Activated CD8-positive, alpha-beta T cell treated with anti-CD3 and anti-CD28 coated beads, Interleukin-2, amount 10 ng/mL, durations not matched to agents 7 days and 5 days (primary cell): ENCODE measurements around the gene SEPHS2. TPM values are rescaled to one million over a fixed set of nuclear protein-coding genes. Genes with fewer than 3 reads are reported as not detected.
"Not testable (repeated sequence)": the region's sequence is repeated elsewhere in the genome, so short reads cannot be mapped to it uniquely, and the experiment has no call there.

Source experiments
- ATAC-seq: fragments of 150-1000 bp; cut with Tn5 transposase; one replicate; pipeline ENCODE4 v1.10.0; 2021; ENCODE audit warnings: moderate library complexity
- CTCF ChIA-PET: fragments of 350-600 bp; sonication (Branson Sonifier 250); formaldehyde crosslinking; loops from one replicate; lab custom pipeline; 2021; ENCODE audit warnings: antibody characterized with exemption; lab: Charles Lee
- POLR2A ChIA-PET: fragments of 350-600 bp; sonication (Branson Sonifier 250); formaldehyde crosslinking; loops from one replicate; lab custom pipeline; 2021; ENCODE audit warnings: antibody characterized with exemption; lab: Charles Lee
- DNase-seq: peaks from one replicate; pipeline ENCODE4 v3.0.0-alpha.2; 2020
- H3K27ac Mint-ChIP-seq: one replicate; pipeline ENCODE4 v1.8.0; 2021; ENCODE audit warnings: mild to moderate bottlenecking, mixed read lengths
- H3K27me3 Mint-ChIP-seq: one replicate; pipeline ENCODE4 v1.8.0; 2021; ENCODE audit warnings: low read depth, mixed read lengths
- H3K36me3 Mint-ChIP-seq: one replicate; pipeline ENCODE4 v1.8.0; 2021; ENCODE audit warnings: low read depth, mixed read lengths
- H3K4me1 Mint-ChIP-seq: one replicate; pipeline ENCODE4 v1.8.0; 2021; ENCODE audit warnings: low read depth, mixed read lengths
- H3K4me3 Mint-ChIP-seq: one replicate; pipeline ENCODE4 v1.8.0; 2021; ENCODE audit warnings: mild to moderate bottlenecking, mixed read lengths
- H3K9me3 Mint-ChIP-seq: one replicate; pipeline ENCODE4 v1.8.0; 2022; ENCODE audit warnings: mixed read lengths; ENCODE audit not compliant: insufficient read depth
- total RNA-seq, 2 experiments: library from RNA; stranded (reverse); gene quantifications; one replicate each; pipeline ENCODE4 v1.2.3, GENCODE V29; 2021

SEPHS2 gene
- total RNA-seq, 2 experiments from 2014 or later: 64.6 to 68.7 TPM

GRCh38 chr16:30470170-30470512 lies 24.5 kb upstream of the SEPHS2 start:
- Mint-ChIP-seq H3K4me1 (peaks cover 56% of the 10 kb centered on the region), H3K27me3 (no peaks in the 10 kb centered on the region)
- no peak for ATAC-seq

GRCh38 chr16:30464078-30464477 lies 18.4 kb upstream of the SEPHS2 start:
- no peak overlapping the region for H3K27ac Mint-ChIP-seq
- no peaks in the 10 kb centered on the region for H3K27me3 Mint-ChIP-seq
- H3K9me3 Mint-ChIP-seq: no peaks in the 10 kb centered on the region
- peaks cover 5% of the 10 kb centered on the region for H3K36me3 Mint-ChIP-seq
- CTCF ChIA-PET: interaction anchor here (0.8 to 1.0 kb wide), 2 partner anchors 13 to 34 kb away, joined by 3 to 4 read pairs; partner anchors contain the start of gene DCTPP1
- ATAC-seq: no peak
- no peak for DNase-seq
- H3K4me1 Mint-ChIP-seq: peaks cover 55% of the 10 kb centered on the region
- H3K4me3 Mint-ChIP-seq: no peak overlapping the region
- POLR2A ChIA-PET: interaction anchor here (0.6 kb wide), 1 partner anchor 34 kb away, joined by 5 read pairs; no protein-coding TSS in a partner anchor

More at GRCh38 chr16:30470170-30470512, 24.5 kb upstream of the SEPHS2 start:
- no peak for DNase-seq
- ChIA-PET POLR2A (interaction anchor here (0.8 to 7.7 kb wide), 3 partner anchors 13 to 41 kb away, joined by 3 to 206 read pairs (median 27); partner anchors contain the start of gene DCTPP1), CTCF (interaction anchor here (1.5 to 10.5 kb wide), 4 partner anchors 12 to 188 kb away, joined by 3 to 139 read pairs (median 54); partner anchors contain the start of genes DCTPP1, FBRS and SEPHS2)
- Mint-ChIP-seq H3K36me3 (peaks cover 24% of the 10 kb centered on the region), H3K4me3 (peak overlapping the region; percentile 15), H3K27ac (peak overlapping the region; percentile 96), H3K9me3 (no peaks in the 10 kb centered on the region)

GRCh38 chr16:30461426-30461825 lies 15.8 kb upstream of the SEPHS2 start:
- Mint-ChIP-seq H3K27ac (peak overlapping the region; percentile 39), H3K4me1 (peaks cover 72% of the 10 kb centered on the region)
- DNase-seq, H3K27me3 Mint-ChIP-seq, H3K9me3 Mint-ChIP-seq, H3K4me3 Mint-ChIP-seq, H3K36me3 Mint-ChIP-seq, ATAC-seq: not testable (repeated sequence)
- CTCF ChIA-PET: interaction anchor here (1.3 to 7.0 kb wide), 4 partner anchors 9 to 32 kb away, joined by 5 to 95 read pairs (median 9); partner anchors contain the start of genes DCTPP1 and ITGAL
- POLR2A ChIA-PET: interaction anchor here (2.3 to 9.2 kb wide), 2 partner anchors 9 to 19 kb away, joined by 5 to 206 read pairs; partner anchors contain the start of gene ITGAL

GRCh38 chr16:30459456-30459855 lies 13.8 kb upstream of the SEPHS2 start:
- H3K4me1 Mint-ChIP-seq: peaks cover 70% of the 10 kb centered on the region
- POLR2A ChIA-PET: interaction anchor here (0.7 to 9.2 kb wide), 13 partner anchors 10 to 102 kb away, joined by 3 to 206 read pairs (median 6); partner anchors contain the start of genes DCTPP1, ITGAL, SEPHS2 and SEPTIN1
- ATAC-seq (no peak), DNase-seq (no peak)
- peaks cover 8% of the 10 kb centered on the region for H3K36me3 Mint-ChIP-seq
- H3K9me3 Mint-ChIP-seq: no peaks in the 10 kb centered on the region
- H3K27ac Mint-ChIP-seq: peak overlapping the region; percentile 98
- peak overlapping the region; percentile 71 for H3K4me3 Mint-ChIP-seq
- CTCF ChIA-PET: interaction anchor here (1.3 to 7.0 kb wide), 7 partner anchors 11 to 77 kb away, joined by 4 to 95 read pairs (median 21); partner anchors contain the start of genes DCTPP1, ITGAL and SEPHS2
- no peaks in the 10 kb centered on the region for H3K27me3 Mint-ChIP-seq

GRCh38 chr16:30458561-30459394 lies 13.1 kb upstream of the SEPHS2 start:
- Mint-ChIP-seq H3K4me3 (peak overlapping the region; percentile 71), H3K27me3 (no peaks in the 10 kb centered on the region), H3K4me1 (peaks cover 74% of the 10 kb centered on the region), H3K36me3 (peaks cover 8% of the 10 kb centered on the region), H3K9me3 (no peaks in the 10 kb centered on the region), H3K27ac (peak overlapping the region; percentile 98)
- ATAC-seq: peak; percentile 97
- POLR2A ChIA-PET: interaction anchor here (0.5 to 9.2 kb wide), 14 partner anchors 9 to 102 kb away, joined by 3 to 206 read pairs (median 6); partner anchors contain the start of genes DCTPP1, ITGAL, SEPHS2 and SEPTIN1
- peak; percentile 95 for DNase-seq
- CTCF ChIA-PET: interaction anchor here (1.3 to 7.0 kb wide), 8 partner anchors 11 to 77 kb away, joined by 3 to 95 read pairs (median 16); partner anchors contain the start of genes DCTPP1, ITGAL, SEPHS2 and ZNF747

GRCh38 chr16:30457743-30458560 lies 12.3 kb upstream of the SEPHS2 start:
- Mint-ChIP-seq H3K4me1 (peaks cover 72% of the 10 kb centered on the region), H3K27me3 (no peaks in the 10 kb centered on the region), H3K9me3 (no peaks in the 10 kb centered on the region), H3K27ac (peak overlapping the region; percentile 98), H3K36me3 (peaks cover 8% of the 10 kb centered on the region), H3K4me3 (peak overlapping the region; percentile 71)
- ATAC-seq: no peak
- ChIA-PET CTCF (interaction anchor here (0.9 to 7.0 kb wide), 10 partner anchors 10 to 99 kb away, joined by 3 to 95 read pairs (median 8); partner anchors contain the start of genes DCTPP1, ITGAL, SEPHS2 and ZNF747), POLR2A (interaction anchor here (0.5 to 9.2 kb wide), 14 partner anchors 8 to 103 kb away, joined by 3 to 206 read pairs (median 6); partner anchors contain the start of genes DCTPP1, ITGAL, SEPHS2 and SEPTIN1)
- DNase-seq: no peak

- H3K4me3 Mint-ChIP-seq: no peak overlapping the region
- POLR2A ChIA-PET: interaction anchor here (0.6 to 9.2 kb wide), 6 partner anchors 7 to 101 kb away, joined by 3 to 206 read pairs (median 12); partner anchors contain the start of genes DCTPP1, ITGAL, SEPHS2 and ZNF764
- no peaks in the 10 kb centered on the region for H3K27me3 Mint-ChIP-seq
- CTCF ChIA-PET: interaction anchor here (0.8 to 7.0 kb wide), 11 partner anchors 9 to 159 kb away, joined by 3 to 95 read pairs (median 4); partner anchors contain the start of genes DCTPP1, ITGAL and SEPHS2
- H3K36me3 Mint-ChIP-seq: peaks cover 8% of the 10 kb centered on the region
- peaks cover 74% of the 10 kb centered on the region for H3K4me1 Mint-ChIP-seq
- H3K27ac Mint-ChIP-seq: peak overlapping the region; percentile 18
- ATAC-seq: no peak
- H3K9me3 Mint-ChIP-seq: no peaks in the 10 kb centered on the region
- no peak for DNase-seq
These were observed 11.6 kb upstream of the SEPHS2 start for GRCh38 chr16:30457256-30457655.

GRCh38 chr16:30456302-30456701 lies 10.6 kb upstream of the SEPHS2 start:
- no peak for DNase-seq
- Mint-ChIP-seq H3K27me3 (no peaks in the 10 kb centered on the region), H3K4me1 (peaks cover 67% of the 10 kb centered on the region), H3K27ac (no peak overlapping the region), H3K9me3 (no peaks in the 10 kb centered on the region), H3K36me3 (peaks cover 3% of the 10 kb centered on the region), H3K4me3 (no peak overlapping the region)
- ChIA-PET CTCF (interaction anchor here (0.8 to 7.0 kb wide), 9 partner anchors 8 to 159 kb away, joined by 3 to 95 read pairs (median 4); partner anchors contain the start of genes DCTPP1, ITGAL and SEPHS2), POLR2A (interaction anchor here (1.4 to 9.2 kb wide), 4 partner anchors 11 to 102 kb away, joined by 5 to 206 read pairs (median 13); partner anchors contain the start of genes ITGAL, SEPHS2 and ZNF764)
- no peak for ATAC-seq

GRCh38 chr16:30452709-30453580 lies 7.3 kb upstream of the SEPHS2 start:
- not testable (repeated sequence) for ATAC-seq, H3K4me3 Mint-ChIP-seq, H3K9me3 Mint-ChIP-seq, H3K36me3 Mint-ChIP-seq, DNase-seq, H3K27me3 Mint-ChIP-seq
- CTCF ChIA-PET: interaction anchor here (0.6 to 1.3 kb wide), 4 partner anchors 17 to 23 kb away, joined by 3 to 5 read pairs (median 4); partner anchors contain the start of gene DCTPP1
- POLR2A ChIA-PET: interaction anchor here (9.2 kb wide), 1 partner anchor 18 kb away, joined by 206 read pairs; the partner anchor contains the start of gene ITGAL
- Mint-ChIP-seq H3K4me1 (peaks cover 61% of the 10 kb centered on the region), H3K27ac (peak overlapping the region; percentile 18)
